HCT116 (cell line): ENCODE results near the gene FMN1. TPM values are rescaled to one million over a fixed set of nuclear protein-coding genes. Genes with fewer than 3 reads are reported as not detected.

Experiments used
- ATAC-seq: fragments of 200-7000 bp; cut with Tn5 transposase; 2 replicates; pipeline ENCODE4 v1.9.1; 2020; ENCODE audit warnings: mild to moderate bottlenecking, moderate library complexity
- BruUV-seq: library from RNA; stranded (reverse); fragments of 400-500 nt; replicated peaks from 2 replicates; lab custom pipeline; 2021; lab: Mats Ljungman, UMichigan
- CTCF ChIA-PET: fragments of 300-600 bp; sonication (Branson Sonifier 250); formaldehyde crosslinking; loops from one replicate; lab custom pipeline; 2021; ENCODE audit warnings: antibody characterized with exemption; lab: Charles Lee
- POLR2A ChIA-PET: fragments of 300-600, 350-600 bp; sonication (Branson Sonifier 250); formaldehyde crosslinking; loops from one replicate; lab custom pipeline; 2021; ENCODE audit warnings: antibody characterized with exemption; lab: Charles Lee
- RAD21 ChIA-PET, 2 experiments: fragments of 300-600 bp; sonication (Branson Sonifier 250); formaldehyde crosslinking; loops; one replicate each; lab custom pipeline; 2023; ENCODE audit warnings: low total read pairs in 2 of 2; ENCODE audit not compliant: uncharacterized antibody in 2 of 2, unreplicated experiment in 2 of 2, low non-redundant PET in 1 of 2; lab: Charles Lee
- DNase-seq: peaks from one replicate; pipeline ENCODE4 v3.0.0-alpha.2; 2010; ENCODE audit warnings: low read depth, low spot score
- H2AFZ ChIP-seq: fragments of 200-600 bp; shearing (Covaris generic), sonication (generic); 2 replicates; pipeline ENCODE4 v1.6.1; 2017; ENCODE audit warnings: low read depth, mixed run types, mixed read lengths, antibody characterized with exemption, low read length; ENCODE audit not compliant: poor library complexity, severe bottlenecking
- H3K27ac ChIP-seq: 2 replicates; pipeline ENCODE4 v1.5.1; 2012; ENCODE audit warnings: low read depth, low read length
- H3K27me3 ChIP-seq: fragments of 200-600 bp; sonication (generic); 2 replicates; pipeline ENCODE4 v1.6.1; 2016; ENCODE audit warnings: mixed run types, low read length, mixed read lengths; ENCODE audit not compliant: insufficient read depth
- H3K36me3 ChIP-seq, 2 experiments: fragments of 200-500 bp in 1 of 2; fragments of 200-600 bp in 1 of 2; sonication (Bioruptor generic) in 1 of 2; sonication (generic) in 1 of 2; 2 replicates each; pipeline versions ENCODE4 v1.5.1 to v1.6.1; 2014 to 2016; ENCODE audit warnings: low read length in 2 of 2, inconsistent platforms in 1 of 2, mixed read lengths in 1 of 2, mixed run types in 1 of 2; ENCODE audit not compliant: insufficient read depth in 2 of 2, control insufficient read depth in 1 of 2
- H3K4me1 ChIP-seq, 2 experiments: fragments of 200-600 bp in 1 of 2; sonication (generic) in 1 of 2; 2 replicates each; pipeline versions ENCODE4 v1.5.1 to v1.6.1; 2012 to 2017; ENCODE audit warnings: low read length in 2 of 2, inconsistent platforms in 1 of 2, mild to moderate bottlenecking in 1 of 2, mixed read lengths in 1 of 2, mixed run types in 1 of 2, moderate library complexity in 1 of 2; ENCODE audit not compliant: insufficient read depth in 2 of 2, control insufficient read depth in 1 of 2
- H3K4me2 ChIP-seq: fragments of 200-600 bp; sonication (generic); 2 replicates; pipeline ENCODE4 v1.6.1; 2017; ENCODE audit warnings: mixed run types, low read length, mixed read lengths
- H3K4me3 ChIP-seq, 2 experiments: fragments of 200-600 bp in 1 of 2; sonication (generic) in 1 of 2; replicated peaks in 1 of 2; 2 replicates each; pipeline ENCODE4 v1.5.1; 2011 to 2016; ENCODE audit warnings: low read length in 2 of 2, control low read depth in 1 of 2, low read depth in 1 of 2, mild to moderate bottlenecking in 1 of 2, mixed read lengths in 1 of 2, mixed run types in 1 of 2
- H3K79me2 ChIP-seq: fragments of 200-600 bp; sonication (generic); 2 replicates; pipeline ENCODE4 v1.6.1; 2017; ENCODE audit warnings: mild to moderate bottlenecking, mixed run types, low read length, moderate library complexity, mixed read lengths; ENCODE audit not compliant: insufficient read depth
- H3K9ac ChIP-seq: fragments of 200-600 bp; sonication (generic); 2 replicates; pipeline ENCODE4 v1.6.1; 2016; ENCODE audit warnings: low read length, mixed read lengths
- H3K9me2 ChIP-seq: fragments of 200-600 bp; sonication (generic), shearing (Covaris generic); 2 replicates; pipeline ENCODE4 v1.6.1; 2017; ENCODE audit warnings: mixed run types, mild to moderate bottlenecking, moderate library complexity; ENCODE audit not compliant: insufficient read depth
- H3K9me3 ChIP-seq, 2 experiments: fragments of 200-500 bp in 1 of 2; fragments of 200-600 bp in 1 of 2; sonication (Bioruptor generic) in 1 of 2; sonication (generic) in 1 of 2; 2 replicates each; pipeline ENCODE4 v1.6.1; 2014 to 2017; ENCODE audit warnings: low read length in 2 of 2, mixed read lengths in 2 of 2, inconsistent platforms in 1 of 2, low read depth in 1 of 2, mild to moderate bottlenecking in 1 of 2, mixed run types in 1 of 2, moderate library complexity in 1 of 2; ENCODE audit not compliant: control insufficient read depth in 1 of 2, insufficient read depth in 1 of 2
- H4K20me1 ChIP-seq: fragments of 200-600 bp; sonication (generic), shearing (Covaris generic); 2 replicates; pipeline ENCODE4 v1.6.1; 2017; ENCODE audit warnings: mixed run types, mild to moderate bottlenecking, moderate library complexity; ENCODE audit not compliant: insufficient read depth
- CBX3 ChIP-seq: IDR thresholded peaks from 2 replicates; pipeline ENCODE4 v1.6.1; 2012; ENCODE audit warnings: low read depth
- CEBPB ChIP-seq: IDR thresholded peaks from 2 replicates; pipeline ENCODE4 v1.6.1; 2012; ENCODE audit warnings: low read depth
- EZH2 ChIP-seq: fragments of 200-600 bp; sonication (generic); IDR thresholded peaks from 2 replicates; pipeline ENCODE4 v1.6.1; 2017; ENCODE audit warnings: antibody characterized with exemption, mixed run types
- EZH2phosphoT487 ChIP-seq: fragments of 200-600 bp; IDR thresholded peaks from 2 replicates; pipeline ENCODE4 v1.6.1; 2018; ENCODE audit warnings: antibody characterized with exemption, borderline replicate concordance
- POLR2A ChIP-seq: IDR thresholded peaks from 2 replicates; pipeline ENCODE4 v1.7.0; 2011; ENCODE audit warnings: borderline replicate concordance; ENCODE audit not compliant: insufficient read depth, insufficient read length; ENCODE audit errors: extremely low read depth
- POLR2AphosphoS5 ChIP-seq: IDR thresholded peaks from 2 replicates; pipeline ENCODE4 v1.6.1; 2011; ENCODE audit warnings: mild to moderate bottlenecking, low read depth, low read length, moderate library complexity
- SIN3A ChIP-seq: IDR thresholded peaks from 2 replicates; pipeline ENCODE4 v1.6.1; 2012; ENCODE audit warnings: low read depth
- SP1 ChIP-seq: IDR thresholded peaks from 2 replicates; pipeline ENCODE4 v1.6.1; 2012; ENCODE audit warnings: low read depth
- YY1 ChIP-seq: IDR thresholded peaks from 2 replicates; pipeline ENCODE4 v1.6.1; 2011; ENCODE audit warnings: low read length, low read depth, moderate library complexity, mild to moderate bottlenecking; ENCODE audit not compliant: insufficient replicate concordance; ENCODE audit errors: extremely low read depth
- ZFX ChIP-seq: fragments of 450-650 bp; IDR thresholded peaks from 2 replicates; pipeline ENCODE4 v1.6.1; 2017
- ZNF274 ChIP-seq: fragments of 200-500 bp; sonication (Bioruptor generic); IDR thresholded peaks from 2 replicates; pipeline ENCODE4 v1.6.1; 2014; ENCODE audit warnings: mild to moderate bottlenecking, low read depth, low read length, inconsistent platforms
- intact Hi-C: fragments of 100-400 bp; cut with micrococcal nuclease; formaldehyde crosslinking; loops from 2 replicates; pipeline ENCODE4 v1.10.0; 2022
- total RNA-seq: library from RNA; stranded (reverse); gene quantifications from one replicate; pipeline ENCODE4 v1.2.1, GENCODE V29; 2021; ENCODE audit not compliant: unreplicated experiment
- TF ChIP-seq, protein P1 (sequence below): IDR thresholded peaks from 2 replicates; pipeline ENCODE4 v1.6.1; 2011; ENCODE audit warnings: mild to moderate bottlenecking, low read length, moderate library complexity; ENCODE audit not compliant: insufficient replicate concordance; ENCODE audit errors: extremely low read depth
- TF ChIP-seq, protein P2 (sequence below): IDR thresholded peaks from 2 replicates; pipeline ENCODE4 v1.6.1; 2012; ENCODE audit warnings: low read depth
- TF ChIP-seq, protein P3 (sequence below): IDR thresholded peaks from 2 replicates; pipeline ENCODE4 v1.6.1; 2012
- TF ChIP-seq, protein P4 (sequence below): IDR thresholded peaks from 2 replicates; pipeline ENCODE4 v1.6.1; 2012

Gene FMN1
- total RNA-seq, 1 experiment from 2014 or later = 0.39 TPM

DNA sequence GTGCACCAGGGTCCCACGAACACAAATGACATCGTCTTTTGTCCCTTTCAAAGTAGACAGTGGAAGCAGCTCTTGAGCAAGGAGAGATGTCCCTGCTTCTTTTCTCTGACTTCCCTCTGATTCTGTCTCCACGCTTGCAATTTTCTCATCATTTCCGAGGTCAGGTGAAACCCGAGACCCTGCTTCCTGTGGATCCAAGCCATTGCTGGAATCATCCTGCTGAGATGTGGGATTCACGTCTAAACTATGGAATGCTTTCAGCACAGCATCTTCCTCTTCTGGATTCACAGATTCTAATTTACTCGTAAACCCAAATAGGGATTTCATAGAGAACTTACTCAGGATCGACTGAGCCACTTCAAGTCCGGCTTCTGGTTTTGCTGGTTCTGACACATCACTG lies 127.1 kb downstream of the FMN1 start:
- H3K9me3 ChIP-seq = no peaks in the 10 kb centered on the region
- intact Hi-C loops = no loop called here
- H3K27me3 ChIP-seq = no peaks in the 10 kb centered on the region
- CTCF ChIA-PET = no interaction called here
- no peak overlapping the region for H3K4me3 ChIP-seq
- no peak overlapping the region for H3K9ac ChIP-seq
- H2AFZ ChIP-seq = no peak overlapping the region
- H3K9me2 ChIP-seq = no peaks in the 10 kb centered on the region
- peaks cover 9 to 18% of the 10 kb centered on the region in 2 experiments; a peak in 3 of 4 replicates for H3K4me1 ChIP-seq
- no TSS peak for BruUV-seq
- H3K27ac ChIP-seq = no peak overlapping the region
- no peak for DNase-seq
- no peak overlapping the region for H3K4me2 ChIP-seq
- H3K79me2 ChIP-seq = no peaks in the 10 kb centered on the region
- H3K36me3 ChIP-seq = no peaks in the 10 kb centered on the region
- RAD21 ChIA-PET = no interaction called here
- H4K20me1 ChIP-seq = no peaks in the 10 kb centered on the region
- TF ChIP-seq SP1 (no peak), POLR2A (no peak), ZFX (no peak), YY1 (no peak), EZH2 (no peak), ZNF274 (no peak), CBX3 (no peak), EZH2phosphoT487 (no peak), CEBPB (no peak), SIN3A (no peak), POLR2AphosphoS5 (no peak)
- TF ChIP-seq, protein P1, sequence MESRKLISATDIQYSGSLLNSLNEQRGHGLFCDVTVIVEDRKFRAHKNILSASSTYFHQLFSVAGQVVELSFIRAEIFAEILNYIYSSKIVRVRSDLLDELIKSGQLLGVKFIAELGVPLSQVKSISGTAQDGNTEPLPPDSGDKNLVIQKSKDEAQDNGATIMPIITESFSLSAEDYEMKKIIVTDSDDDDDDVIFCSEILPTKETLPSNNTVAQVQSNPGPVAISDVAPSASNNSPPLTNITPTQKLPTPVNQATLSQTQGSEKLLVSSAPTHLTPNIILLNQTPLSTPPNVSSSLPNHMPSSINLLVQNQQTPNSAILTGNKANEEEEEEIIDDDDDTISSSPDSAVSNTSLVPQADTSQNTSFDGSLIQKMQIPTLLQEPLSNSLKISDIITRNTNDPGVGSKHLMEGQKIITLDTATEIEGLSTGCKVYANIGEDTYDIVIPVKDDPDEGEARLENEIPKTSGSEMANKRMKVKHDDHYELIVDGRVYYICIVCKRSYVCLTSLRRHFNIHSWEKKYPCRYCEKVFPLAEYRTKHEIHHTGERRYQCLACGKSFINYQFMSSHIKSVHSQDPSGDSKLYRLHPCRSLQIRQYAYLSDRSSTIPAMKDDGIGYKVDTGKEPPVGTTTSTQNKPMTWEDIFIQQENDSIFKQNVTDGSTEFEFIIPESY = no peak
- TF ChIP-seq, protein P2, sequence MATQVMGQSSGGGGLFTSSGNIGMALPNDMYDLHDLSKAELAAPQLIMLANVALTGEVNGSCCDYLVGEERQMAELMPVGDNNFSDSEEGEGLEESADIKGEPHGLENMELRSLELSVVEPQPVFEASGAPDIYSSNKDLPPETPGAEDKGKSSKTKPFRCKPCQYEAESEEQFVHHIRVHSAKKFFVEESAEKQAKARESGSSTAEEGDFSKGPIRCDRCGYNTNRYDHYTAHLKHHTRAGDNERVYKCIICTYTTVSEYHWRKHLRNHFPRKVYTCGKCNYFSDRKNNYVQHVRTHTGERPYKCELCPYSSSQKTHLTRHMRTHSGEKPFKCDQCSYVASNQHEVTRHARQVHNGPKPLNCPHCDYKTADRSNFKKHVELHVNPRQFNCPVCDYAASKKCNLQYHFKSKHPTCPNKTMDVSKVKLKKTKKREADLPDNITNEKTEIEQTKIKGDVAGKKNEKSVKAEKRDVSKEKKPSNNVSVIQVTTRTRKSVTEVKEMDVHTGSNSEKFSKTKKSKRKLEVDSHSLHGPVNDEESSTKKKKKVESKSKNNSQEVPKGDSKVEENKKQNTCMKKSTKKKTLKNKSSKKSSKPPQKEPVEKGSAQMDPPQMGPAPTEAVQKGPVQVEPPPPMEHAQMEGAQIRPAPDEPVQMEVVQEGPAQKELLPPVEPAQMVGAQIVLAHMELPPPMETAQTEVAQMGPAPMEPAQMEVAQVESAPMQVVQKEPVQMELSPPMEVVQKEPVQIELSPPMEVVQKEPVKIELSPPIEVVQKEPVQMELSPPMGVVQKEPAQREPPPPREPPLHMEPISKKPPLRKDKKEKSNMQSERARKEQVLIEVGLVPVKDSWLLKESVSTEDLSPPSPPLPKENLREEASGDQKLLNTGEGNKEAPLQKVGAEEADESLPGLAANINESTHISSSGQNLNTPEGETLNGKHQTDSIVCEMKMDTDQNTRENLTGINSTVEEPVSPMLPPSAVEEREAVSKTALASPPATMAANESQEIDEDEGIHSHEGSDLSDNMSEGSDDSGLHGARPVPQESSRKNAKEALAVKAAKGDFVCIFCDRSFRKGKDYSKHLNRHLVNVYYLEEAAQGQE = no peak
- TF ChIP-seq, protein P3, sequence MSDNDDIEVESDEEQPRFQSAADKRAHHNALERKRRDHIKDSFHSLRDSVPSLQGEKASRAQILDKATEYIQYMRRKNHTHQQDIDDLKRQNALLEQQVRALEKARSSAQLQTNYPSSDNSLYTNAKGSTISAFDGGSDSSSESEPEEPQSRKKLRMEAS = no peak
- TF ChIP-seq, protein P4, sequence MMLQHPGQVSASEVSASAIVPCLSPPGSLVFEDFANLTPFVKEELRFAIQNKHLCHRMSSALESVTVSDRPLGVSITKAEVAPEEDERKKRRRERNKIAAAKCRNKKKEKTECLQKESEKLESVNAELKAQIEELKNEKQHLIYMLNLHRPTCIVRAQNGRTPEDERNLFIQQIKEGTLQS = no peak
- POLR2A ChIA-PET = no interaction called here
- ATAC-seq = no peak
